ENCODE results near the gene ZNF511.

GRCh38 chr10:133302230-133302629, 6.5 kb upstream of the ZNF511 start:
- TF ChIP-seq CTCF (IDR thresholded peaks at IDR 0.05; ENCODE audit: low read depth, low read length, missing input control) (no peak), EGR1 (IDR thresholded peaks at IDR 0.05; ENCODE audit: low read depth in 2 of 2) (no peak), MAX (IDR thresholded peaks at IDR 0.05) (no peak), YY1 (IDR thresholded peaks at IDR 0.05) (no peak), TAF1 (conservative IDR thresholded peaks at IDR 0.05) (no peak)
